Caki2 (cell line): ENCODE results near the gene INPP5A. TPM values are rescaled to one million over a fixed set of nuclear protein-coding genes. Genes with fewer than 3 reads are reported as not detected.

Experiments used
- DNase-seq: peaks from one replicate; pipeline ENCODE4 v3.0.0-alpha.2; 2015; ENCODE audit warnings: low read depth
- in situ Hi-C: cut with HindIII; loops from 2 replicates; pipeline ENCODE4 v1.10.0; 2016; ENCODE audit warnings: low sequenced_read_pairs, low pct_unique_long_range_greater_than_20kb, mixed read lengths
- total RNA-seq: library from RNA; depleted of rRNA; stranded (reverse); fragments of >200 nt; shearing (Covaris generic); gene quantifications from 2 replicates; pipeline ENCODE4 v1.2.3, GENCODE V29; 2014; ENCODE audit warnings: low replicate concordance

INPP5A gene
- total RNA-seq, 1 experiment from 2014 or later = 21.2 TPM

DNA sequence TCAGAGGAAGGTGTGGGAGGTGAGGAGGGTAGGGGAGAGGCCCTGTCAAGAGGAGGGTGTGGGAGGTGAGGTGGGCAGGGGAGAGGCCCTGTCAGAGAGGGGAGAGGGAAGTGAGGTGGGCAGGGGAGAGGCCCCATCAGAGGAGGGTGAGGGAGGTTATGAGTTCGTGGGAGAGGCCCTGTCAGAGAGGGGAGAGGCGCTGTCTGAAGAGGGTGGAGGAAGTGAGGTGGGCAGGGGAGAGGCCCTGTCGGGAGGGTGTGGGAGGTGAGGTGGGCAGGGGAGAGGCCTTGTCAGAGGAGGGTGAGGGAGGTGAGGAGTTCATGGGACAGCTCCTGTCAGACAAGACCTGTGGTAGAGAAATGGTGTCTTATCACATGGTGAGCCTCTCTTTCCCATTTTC is 74.4 kb downstream of the INPP5A start:
- in situ Hi-C loops = no loop called here
- no peak for DNase-seq

DNA sequence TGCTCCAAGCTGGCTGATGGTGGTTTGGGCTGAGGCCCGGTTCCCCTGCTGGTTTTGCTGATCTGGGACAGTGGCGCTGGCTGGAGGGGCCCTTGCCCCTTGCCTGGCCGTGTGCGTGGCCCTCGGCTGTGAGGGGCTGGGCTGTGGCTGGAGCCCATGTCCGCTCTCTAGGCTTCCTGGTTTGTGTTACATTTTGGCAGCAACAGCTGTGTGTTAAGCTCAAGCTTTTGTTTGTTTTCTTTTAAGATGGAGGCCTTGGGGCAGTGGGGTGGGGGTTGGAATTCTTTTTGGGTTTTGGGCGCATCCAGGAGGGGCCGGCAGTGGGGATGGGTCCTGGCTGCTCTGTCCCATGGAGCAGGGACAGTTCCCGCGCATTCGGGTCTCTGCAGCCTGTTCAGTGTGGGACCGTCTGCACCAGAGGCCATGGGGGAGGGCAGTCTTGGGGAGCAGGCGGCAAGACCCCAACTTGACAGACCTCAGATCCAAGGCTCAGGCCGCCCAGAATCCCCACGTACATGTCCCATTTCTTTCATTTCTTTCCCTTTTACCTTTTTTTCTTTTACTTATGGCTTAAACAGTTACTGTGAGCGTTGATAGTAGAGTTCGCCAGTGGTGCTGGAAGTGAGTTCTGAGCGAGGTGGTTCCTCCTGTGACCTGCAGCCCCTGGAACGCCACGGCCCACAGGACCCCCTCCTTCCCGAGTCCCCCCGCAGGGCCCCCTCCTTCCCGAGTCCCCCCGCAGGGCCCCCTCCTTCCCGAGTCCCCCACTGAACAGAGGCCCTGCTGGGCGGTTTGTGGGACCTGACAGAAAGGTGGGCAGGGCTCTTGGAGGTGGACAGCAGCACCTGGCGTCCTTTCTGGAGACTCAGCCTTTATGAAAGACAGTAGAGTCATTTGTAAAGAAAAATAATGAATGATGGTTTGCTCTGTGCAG is 75.3 kb downstream of the INPP5A start:
- in situ Hi-C loops = no loop called here

DNA sequence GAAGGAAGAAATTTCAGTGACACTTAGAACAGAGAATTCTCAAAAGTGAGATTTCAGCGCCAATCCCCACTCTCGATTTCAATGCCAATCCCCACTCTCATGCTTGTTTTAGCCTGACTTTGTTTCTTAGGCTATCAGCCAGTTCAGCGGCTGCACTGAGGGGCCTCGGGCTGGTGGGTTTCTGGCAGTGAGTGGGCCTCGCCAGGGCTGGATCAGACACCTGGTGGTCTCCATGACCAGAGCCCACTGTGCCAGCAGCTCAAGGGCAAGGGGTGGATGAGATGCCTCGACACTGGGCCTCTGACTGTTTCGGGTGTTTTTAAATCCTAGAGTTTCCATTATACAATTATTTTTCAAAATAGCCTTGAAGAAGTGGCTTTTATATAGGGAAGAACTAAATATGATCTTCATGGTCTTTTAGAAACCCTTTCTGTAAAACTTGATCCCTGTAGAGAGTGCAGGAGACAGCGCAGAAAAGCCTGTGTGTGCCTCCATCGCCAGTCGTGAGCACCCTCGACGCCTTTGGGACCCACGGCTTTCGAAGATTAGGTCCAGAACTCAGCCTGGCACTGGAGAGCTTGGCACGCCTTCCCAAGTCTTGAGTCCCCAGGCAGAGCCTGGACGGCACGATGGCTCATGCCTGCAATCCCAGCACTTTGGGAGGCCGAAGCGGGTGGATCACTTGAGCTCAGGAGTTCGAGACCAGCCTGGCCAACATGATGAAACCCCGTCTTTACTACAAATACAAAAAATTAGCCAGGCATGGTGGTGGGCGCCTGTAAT is 76.2 kb downstream of the INPP5A start:
- DNase-seq = no peak
- in situ Hi-C loops = no loop called here

More for the DNA sequence above, 75.3 kb downstream of the INPP5A start:
- no peak for DNase-seq

DNA sequence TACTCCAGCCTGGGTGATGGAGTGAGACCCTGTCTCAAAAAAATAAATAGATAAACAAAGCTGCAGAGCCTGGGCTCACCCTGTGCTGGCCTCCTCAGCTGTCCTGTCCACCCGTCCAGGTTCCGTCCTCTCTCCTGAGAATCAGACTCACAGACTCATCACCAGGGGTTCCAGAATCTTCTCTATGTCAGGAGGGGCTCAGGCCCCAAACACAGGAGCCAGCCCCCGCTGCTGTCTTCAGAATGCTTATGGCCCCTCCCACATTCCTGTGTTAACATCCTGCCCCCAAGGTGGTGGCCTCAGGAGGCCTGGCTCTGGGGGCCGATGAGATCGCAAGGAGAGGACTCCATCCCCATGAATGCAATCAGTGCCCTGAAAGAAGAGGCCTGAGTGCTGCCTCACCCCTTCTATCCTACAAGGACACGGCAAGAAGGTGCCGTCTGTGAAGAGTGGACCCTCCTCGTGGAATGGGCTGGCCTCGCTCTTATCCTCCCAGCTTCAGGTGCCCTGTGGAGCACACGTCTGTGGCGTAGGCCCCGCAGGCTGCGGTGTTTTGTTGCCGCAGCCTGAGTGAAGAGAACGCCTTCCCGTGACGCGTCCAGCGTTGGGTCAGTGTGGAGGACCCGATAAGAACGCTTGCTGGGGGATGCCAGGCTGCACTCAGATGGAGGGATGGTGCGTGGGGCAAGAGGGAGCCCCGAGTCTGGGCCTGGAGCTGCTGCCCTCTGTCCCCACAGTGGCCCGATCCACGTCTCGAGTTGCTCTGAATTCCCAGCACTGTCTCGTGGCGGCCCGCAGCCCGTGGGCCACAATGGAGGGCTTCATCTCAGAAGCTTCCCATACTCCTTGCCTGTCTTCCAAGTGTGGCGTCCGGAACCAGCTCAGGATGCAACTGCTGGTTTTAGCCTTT is 77.1 kb downstream of the INPP5A start:
- in situ Hi-C loops = no loop called here
- DNase-seq = no peak

DNA sequence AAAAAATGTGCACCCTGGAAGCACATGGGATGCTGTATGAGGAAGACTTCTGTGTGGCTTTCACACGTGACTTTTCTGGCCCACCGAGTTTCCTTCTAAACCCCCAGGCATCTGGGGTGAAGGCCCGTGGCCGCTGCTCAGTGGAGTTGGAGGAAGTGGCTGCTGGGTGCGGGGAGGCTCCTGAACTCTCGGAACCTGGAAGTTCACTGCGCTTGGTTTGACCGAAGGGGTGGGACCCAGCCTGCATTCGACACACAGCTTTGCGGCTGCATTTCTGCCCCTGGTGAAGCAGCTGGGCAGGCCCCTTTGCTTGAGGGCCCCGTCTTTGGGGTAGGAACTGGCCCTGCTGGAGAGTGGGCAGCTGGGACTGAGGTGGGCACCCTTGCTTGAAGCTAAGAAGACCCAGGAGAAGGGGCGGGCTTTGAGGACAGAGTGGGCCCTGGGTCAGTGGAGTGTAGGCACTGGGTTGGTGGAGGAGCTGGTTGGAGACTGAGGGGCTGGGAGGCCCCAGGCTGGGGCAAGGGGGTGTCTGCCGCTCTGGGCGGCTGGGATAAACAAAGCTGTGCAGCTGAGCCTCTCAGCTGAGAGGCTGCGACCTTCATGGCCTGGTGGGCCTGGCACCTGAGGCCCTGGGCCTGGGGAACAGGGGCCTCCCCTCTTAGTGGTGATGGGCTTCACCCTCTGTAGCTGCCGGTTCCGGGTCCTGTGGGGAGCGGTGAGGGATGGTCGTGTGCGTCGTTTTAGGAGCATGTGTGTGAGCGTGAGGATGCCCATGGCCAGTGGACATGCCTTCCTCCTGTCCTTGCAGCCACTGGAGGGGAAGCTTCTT is 78.0 kb downstream of the INPP5A start:
- in situ Hi-C loops = no loop called here
- DNase-seq = no peak

DNA sequence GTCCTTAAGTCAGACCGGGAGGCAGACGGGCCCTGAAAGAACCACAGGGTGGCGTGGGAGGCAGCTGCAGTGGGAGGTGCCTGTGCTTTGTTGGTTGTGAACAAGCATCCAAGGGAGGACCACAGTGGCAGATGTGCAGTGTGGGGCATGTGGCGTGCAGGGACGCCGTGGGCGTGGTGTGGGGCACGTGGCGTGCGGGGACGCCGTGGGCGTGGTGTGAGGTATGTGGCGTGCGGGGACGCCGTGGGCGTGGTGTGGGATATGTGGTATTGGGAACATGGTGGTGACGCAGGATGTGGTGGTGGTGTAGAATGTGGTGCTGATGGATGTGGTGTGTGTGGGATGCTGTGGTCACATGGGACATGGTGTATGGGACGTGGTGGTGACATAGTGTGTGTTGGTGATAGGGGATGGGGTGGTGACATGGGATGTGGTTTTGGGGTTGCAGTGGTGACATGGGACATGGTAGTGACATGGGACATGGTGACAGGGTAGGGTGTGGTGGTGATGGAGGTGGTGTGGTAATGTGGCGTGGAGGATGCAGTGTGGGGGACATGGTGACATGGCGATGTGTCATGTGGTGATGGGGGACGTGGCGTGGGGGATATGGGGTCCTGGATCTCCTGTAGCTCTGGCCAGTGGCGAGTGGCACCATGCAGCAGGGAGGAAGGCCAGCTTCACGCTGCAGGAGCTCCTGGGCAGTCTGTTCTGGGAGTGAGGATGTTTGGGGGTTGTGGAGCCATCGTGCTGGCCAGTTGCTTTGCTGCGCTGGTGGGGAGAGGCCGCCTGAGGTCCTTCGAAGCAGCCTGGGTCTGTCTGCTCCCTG is 78.8 kb downstream of the INPP5A start:
- no peak for DNase-seq
- in situ Hi-C loops = no loop called here

DNA sequence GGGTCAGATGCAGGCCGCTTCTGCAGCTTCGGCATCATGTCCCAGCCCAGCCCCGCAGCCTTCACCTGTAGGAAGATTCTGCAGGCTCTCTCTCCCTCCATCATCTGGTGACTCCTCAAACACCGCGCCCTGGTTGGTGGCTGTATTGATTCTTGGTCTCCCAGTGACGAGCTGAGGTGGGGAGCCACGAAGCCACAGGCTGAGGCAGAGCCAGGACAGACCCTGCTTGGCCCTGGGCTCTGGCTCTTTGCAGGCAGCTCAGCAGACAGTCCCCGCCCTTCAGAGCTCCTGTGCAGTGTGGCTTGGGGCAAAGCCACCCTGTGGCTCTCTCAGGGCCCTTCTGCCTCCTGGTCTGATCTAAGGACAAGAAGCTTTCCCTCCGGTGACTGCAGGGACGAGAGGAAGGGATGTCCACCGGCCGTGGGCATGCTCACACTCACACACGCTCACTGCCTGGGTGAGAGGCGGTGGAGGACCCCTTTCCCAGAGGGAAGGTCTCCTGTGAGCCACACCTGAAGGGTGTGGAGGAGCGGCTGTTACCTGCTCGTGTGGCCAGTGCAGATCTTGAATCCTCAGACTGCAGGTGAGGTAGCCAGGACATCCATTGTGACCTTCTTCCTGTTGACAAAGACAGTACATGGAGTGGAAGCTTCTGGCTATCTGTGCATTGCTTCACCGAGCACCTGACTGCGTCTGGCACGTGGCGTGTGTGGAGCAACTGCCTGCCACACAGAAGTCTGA is 79.6 kb downstream of the INPP5A start:
- no peak for DNase-seq
- in situ Hi-C loops = no loop called here

DNA sequence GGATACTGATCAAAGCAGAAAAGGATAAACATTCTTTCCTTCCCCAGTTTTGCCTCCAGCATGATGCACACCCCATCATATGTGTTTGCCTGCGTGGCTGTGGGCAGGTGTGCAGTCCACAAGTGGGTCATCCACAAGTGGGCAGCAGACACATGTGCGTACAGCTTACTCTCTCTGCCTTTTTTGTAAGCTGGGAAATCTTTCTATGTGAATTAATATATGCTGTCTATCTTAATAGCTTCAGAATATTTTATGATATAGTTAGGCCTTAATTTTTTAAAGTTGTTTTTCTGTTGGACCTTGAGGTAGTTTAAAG is 80.1 kb downstream of the INPP5A start:
- no peak for DNase-seq
- in situ Hi-C loops = no loop called here

DNA sequence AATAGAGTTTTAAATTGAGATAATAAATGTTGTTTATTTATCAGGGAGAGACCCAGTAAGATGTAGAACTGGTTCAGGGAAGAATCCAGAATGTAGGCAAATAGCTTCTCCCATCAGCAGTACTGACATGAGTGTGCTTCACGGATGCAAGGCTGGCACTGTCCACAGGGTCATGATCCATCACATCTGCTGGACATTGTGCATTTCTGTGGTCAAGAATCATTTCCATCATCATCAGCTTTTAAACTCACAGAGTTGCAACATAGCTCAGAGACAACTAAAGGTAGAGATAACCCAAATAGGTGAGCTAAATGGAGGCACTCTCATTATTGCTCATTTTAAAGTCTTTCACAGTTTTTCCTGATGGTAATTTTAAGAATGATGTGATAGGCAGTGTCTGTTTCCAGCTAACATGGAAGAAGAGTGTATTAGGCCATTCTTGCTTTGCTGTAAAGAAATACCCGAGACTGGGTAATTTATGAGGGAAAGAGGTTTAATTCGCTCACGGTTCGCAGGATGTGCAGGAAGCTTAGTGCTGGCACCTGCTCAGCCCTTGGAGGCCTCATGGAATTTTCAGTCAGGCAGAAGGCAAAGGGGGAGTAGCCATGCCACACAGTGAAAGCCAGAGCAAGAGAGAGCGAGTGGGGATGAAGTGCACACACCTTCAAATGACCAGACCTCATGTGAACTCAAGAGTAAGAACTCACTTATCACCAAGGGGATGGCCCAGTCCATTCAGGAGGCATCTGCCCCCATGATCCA is 80.8 kb downstream of the INPP5A start:
- in situ Hi-C loops = no loop called here
- no peak for DNase-seq

DNA sequence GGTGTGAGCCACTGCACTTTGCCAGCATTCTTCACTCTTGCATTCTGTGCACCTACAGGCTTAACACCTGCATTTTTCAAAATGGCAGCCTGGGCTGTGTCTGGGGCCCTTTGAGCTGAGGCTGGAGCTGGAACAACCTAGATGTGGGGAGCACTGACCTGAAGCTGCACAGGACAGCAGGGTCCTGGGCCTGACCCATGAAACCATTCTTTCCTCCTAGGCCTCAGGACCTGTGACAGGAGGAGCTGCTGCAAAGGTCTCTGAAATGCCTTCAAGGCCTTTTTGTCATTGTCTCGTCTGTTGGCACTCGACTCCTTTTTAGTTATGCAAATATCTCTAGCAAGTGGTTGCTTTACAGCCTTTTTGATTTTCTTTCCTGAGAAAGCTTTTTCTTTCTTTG is 82.3 kb downstream of the INPP5A start:
- DNase-seq = no peak
- in situ Hi-C loops = no loop called here

DNA sequence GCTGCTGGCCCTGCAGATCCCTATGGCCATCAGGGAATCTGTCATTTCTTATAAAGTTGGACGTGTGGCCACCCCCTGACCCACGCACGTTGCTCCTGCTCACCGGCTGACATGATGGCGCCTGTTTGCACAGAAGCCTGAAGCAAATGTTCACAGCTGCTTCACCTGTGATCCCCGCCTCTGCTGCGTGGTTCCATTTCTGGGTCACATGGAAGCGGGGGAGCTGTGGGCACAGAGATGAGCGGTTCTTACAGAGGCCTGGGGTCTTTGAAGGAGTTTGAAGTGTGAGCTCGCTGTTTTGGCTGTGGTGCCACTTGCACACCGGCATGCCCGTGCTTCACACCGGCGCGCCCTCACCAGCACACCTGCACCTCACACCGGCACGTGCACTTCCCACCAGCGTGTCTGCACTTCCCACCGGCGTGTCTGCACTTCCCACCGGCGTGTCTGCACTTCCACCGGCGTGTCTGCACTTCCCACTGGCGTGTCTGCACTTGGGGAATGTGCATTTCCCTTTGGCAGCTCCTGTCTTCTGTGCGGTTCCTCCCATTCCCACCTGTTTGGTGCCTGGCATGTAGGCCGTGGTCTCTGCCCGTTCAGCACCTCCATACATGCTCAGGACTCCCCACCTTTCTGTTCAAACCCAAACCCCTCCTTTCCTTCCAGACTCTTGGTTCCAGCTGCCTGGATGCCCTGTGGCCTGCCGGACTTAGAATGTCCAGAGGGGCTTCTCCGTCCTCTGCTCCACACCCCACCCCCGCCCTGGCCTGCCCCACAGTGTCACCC is 86.7 kb downstream of the INPP5A start:
- in situ Hi-C loops = no loop called here
- DNase-seq = no peak

DNA sequence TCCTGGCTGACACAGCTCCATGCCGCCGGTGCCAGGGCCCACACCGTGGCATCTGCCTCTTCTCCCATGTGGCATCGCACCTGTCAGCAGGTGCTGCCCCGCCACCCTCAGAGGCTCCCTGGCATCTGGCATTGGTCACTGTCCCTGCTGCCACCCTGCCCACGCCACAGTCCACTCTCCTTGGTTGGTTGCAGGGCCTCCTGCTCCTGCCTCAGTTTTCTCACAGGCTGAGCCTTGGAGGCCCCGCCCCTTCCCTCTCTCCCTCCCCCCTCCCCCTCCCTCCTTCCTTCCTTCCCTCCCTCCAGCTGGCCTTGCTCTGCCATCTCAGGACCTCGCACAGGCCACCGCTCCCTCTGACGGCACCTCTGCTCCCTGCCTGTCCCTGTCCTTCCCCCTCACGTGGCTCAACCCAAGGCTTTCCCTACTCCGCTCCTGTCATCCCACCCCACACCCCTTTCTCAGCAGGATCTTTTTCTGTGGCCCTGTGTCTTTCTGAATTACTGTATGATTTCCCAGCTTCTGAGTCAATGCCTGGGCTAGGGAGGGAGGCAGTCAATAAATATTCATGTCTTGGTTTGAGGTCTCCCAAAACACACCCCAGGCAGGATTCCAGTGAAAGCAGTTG is 87.4 kb downstream of the INPP5A start:
- in situ Hi-C loops = no loop called here
- no peak for DNase-seq

DNA sequence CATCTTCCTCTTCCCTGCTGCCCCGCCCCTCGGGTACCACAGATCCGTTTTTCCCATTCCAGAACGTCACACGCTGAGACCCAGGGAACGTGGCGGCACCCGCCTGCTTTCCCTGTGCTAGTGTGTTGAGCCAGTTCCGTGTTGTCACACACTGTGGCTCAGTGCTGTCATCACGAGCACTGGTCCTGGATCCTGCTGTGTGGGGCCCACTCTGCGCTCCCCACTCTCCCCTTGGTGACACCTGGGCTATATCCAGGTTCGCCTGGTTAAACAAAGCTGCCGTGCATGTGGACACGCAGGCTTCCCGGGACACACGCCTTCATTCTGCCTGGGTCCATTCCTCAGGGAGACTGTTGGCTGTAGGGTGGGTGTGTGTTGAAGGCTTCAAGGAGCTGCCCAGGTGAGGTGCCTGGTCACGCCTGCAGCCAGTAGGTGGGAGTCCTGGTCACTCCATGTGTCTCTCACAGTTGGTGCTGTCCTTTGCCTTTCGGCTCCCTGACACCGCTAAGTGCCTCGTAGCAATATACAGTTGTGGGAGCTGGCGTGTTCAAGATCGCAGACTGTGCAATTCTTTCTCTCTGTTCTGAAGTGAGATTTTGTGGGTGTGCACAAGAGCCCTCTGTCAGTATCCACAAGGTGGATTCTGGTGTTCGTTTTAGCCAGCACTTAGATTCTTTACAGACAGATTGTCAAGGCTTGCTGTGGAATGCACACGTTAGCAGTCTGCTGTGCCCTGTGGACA is 88.6 kb downstream of the INPP5A start:
- no peak for DNase-seq
- in situ Hi-C loops = no loop called here
